GM19328 (cell line): ENCODE data around the gene ATAD3A.

Experiments used
- ATAC-seq: cut with Tn5 transposase; IDR thresholded peaks from one replicate; pipeline ENCODE4 v1.9.1; 2021; ENCODE audit warnings: mild to moderate bottlenecking, moderate library complexity; ENCODE audit not compliant: unreplicated experiment

The ATAD3A gene

DNA sequence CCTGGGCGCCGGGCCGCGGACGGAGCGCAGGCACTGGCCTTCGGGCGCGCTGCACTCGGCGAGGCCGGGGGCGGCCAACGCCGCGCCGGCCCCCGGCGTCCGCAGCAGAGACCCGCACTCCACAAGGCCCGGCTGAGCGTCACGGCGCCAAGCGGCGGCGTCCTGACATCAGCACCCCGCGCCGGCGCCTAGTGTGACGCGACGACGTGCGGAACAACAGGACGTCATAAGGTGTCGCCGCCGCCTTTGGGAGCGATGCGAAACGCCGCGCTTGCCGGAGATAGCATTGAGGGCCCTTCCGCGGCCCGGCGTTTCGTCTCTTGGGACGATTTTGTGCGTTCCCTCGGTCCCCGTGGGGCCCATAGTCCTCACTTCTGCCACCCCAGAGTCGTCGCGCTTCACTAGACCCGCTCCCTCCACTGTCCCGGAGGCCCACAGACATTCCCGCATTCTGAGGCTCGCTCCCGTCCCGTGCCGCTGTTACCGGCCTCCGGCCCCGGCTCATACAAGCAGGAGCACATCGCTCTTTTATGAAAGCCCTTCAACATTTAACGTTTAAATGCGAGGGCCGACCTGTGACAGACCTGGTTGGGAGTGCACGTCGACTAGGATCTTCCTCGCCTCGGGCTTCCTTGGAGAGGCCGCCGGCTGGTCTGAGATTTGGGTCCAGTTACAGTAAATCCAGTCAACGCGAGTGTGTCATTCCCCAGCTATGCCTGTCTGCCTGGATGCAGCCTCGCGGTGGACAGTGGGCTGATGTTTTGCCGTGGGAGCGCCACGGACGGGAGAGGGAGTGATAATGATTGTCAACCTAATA lies 63.0 kb downstream of the ATAD3A start, which contains the start of gene SSU72:
TSS of gene SSU72 (minus strand) at position 143 of the 817 bp plus-strand sequence. CDS start 306 bp downstream, outside the sequence.
- peak; percentile 81 for ATAC-seq

DNA sequence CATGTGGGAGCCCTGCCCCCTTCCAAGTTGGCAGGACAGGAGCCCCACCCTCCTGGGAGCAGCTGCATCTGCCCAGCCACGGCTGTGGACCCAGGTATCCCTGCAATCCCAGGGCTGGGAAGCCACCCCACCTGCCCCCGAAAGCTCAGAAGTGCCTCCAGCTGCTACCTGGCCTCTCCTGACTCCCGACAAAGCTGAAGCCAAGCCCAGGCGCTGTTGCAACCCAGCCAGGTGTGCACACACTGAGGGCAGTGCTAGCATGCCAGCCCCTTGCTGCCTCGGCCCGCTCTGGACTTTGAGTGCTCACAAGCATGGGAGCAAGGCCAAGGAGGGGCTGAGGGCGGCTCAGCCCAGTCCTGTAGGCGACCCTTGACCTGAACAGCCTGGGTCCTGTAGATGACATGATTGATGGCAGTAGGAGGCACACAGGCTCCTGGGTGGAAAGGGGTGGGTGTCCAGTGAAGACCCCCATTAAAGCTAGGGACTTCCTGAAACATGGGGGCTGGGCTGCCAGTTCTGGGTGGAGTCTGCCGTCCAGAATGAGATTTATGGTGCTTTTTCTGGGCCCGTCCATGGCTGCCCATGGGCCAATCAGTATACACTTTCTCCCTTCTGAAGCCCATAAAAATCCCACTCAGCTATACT lies 65.5 kb downstream of the ATAD3A start:
- ATAC-seq = no peak

DNA sequence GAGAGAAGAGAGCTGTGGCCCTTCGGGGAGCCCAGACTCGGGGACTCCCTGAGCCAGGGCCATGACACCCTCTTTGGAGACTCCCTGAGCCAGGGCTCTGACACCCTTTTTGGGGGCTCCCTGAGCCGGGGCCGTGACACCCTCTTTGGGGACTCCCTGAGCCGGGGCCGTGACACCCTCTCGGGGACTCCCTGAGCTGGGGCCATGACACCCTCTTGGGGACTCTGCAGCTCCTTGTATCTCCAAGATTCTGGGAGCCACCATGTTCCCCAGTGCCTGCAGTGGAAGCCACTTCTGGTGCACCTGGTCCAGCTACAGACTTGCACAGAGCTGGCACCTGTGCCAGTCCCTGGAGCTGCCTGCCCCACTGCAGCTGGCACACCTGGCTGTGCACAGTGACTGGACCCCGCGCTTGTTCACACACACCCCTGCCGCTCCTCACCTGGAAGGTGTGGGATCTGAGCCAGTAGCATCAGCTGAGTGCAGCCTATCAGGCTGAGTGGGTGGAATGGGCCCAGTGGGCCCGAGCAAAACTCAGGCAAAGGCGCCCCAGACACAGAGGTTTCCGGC lies 66.5 kb downstream of the ATAD3A start:
- no peak for ATAC-seq

DNA sequence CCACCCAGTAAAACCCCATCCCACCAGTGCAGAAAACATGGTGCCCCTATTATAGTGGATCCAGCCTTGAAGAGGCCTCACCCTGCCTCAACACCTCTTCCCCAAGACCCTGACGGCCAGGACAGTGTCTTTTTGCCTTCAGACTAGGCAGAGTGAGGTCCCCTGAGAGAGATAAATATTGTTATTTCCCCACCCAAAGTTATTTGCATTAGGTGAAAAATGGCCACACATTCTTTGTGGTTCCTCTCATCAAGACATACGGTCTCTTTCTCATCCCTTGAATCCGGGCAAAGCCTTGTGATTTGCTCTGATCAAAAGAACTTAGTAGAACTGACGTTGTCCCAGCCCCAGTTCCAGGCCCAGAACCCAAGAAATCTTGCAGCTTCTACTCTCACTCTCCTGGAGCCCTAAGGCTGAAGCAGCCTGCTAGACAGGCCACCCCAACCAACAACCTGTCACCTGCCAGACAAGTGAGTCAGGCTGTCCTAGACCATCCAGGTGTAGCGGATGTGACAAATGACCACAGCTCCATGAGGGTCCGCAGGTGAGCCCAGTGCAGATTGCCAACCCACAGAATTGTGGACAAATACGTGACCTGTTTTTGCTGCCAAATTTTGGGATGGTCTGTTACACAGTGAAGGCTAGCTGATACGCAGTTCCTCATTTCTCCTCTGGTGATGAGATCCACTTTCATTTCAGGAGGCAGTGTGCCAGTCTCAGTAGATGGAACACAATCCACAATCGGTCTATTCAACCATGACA lies 70.8 kb downstream of the ATAD3A start:
- no peak for ATAC-seq

DNA sequence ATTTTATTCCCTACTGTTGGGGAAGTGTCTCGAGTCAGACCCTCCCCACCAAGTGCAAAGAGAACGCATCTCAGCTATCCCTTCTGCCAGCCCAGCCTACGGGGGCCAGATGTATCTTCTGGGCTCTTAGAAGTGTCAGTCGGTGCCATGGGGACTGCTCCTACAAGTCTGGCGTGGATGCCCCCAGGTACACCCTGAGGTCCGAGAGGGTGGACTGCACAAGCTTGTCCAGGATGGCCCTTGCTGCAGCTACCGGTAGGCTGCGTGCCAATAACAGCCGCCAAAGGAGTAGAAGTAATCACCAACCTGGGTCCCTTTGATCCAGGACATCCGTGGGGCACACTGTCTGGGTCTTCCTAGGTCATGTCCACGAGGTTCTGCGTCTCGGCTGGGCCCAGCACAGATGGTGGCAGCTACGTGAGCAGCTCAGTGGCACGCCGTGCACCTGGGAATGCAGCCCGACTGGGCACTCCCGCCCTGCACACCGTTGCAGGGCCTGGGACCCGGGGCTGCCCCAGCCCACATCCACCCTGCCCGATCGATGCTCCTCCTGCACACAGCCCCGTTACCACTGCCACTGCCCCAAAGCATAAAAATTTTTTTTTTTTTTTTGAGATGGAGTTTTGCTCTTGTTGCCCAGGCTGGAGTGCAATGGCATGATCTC lies 71.5 kb downstream of the ATAD3A start:
- ATAC-seq = no peak
